NB4 (cell line): Measurements from ENCODE around the gene KLKB1.
"Not testable (repeated sequence)": the region's sequence is repeated elsewhere in the genome, so short reads cannot be mapped to it uniquely, and the experiment has no call there.

Experiments used
- CTCF ChIP-seq: IDR thresholded peaks from one replicate; pipeline ENCODE4 v1.5.1; 2012; ENCODE audit warnings: low read depth, low read length
- MAX ChIP-seq: IDR thresholded peaks from 2 replicates; pipeline ENCODE4 v1.6.1; 2011; ENCODE audit warnings: low read depth, low read length
- POLR2A ChIP-seq: IDR thresholded peaks from 2 replicates; pipeline ENCODE4 v1.6.1; 2011; ENCODE audit warnings: mild to moderate bottlenecking; ENCODE audit not compliant: insufficient read length; ENCODE audit errors: extremely low read depth

DNA sequence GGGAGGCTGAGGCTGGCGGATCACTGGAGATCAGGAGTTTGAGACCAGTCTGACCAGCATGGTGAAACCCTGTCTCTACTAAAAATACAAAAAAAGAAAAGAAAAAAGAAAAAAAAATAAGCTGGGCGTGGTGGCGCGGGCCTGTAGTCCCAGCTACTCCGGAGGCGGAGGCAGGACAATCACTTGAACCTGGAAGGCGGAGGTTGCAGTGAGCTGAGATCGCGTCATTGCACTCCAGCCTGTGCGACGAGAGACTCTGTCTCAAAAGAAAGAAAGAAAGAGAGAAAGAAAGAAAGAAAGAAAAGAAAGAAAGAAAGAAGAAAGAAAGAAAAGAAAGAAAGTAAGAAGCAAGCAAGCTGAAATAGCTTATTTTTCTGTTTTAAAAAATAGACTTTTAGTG lies 37.9 kb downstream of the KLKB1 start:
- TF ChIP-seq CTCF, POLR2A, MAX: not testable (repeated sequence)
